Measurements from ENCODE around the gene ERBB4. TPM values are rescaled to one million over a fixed set of nuclear protein-coding genes. Genes with fewer than 3 reads are reported as not detected.

The ERBB4 gene
- total and polyA plus RNA-seq, 10 of the 15 experiments (the other 5 are each of a cell fraction or from before 2014, with no cell fraction given), result under 0.01 to 0.23 (median 0.01) TPM; not detected in 4

- POLR2A ChIA-PET, result no interaction called here
- H3K4me3 ChIP-seq, result no peak overlapping the region
- no peak overlapping the region for H3K9ac ChIP-seq (ENCODE audit: control insufficient read depth, insufficient read depth, low read length)
- TF ChIP-seq CREM (IDR thresholded peaks at IDR 0.05; ENCODE audit: low read depth), result no peak
- TF ChIP-seq SP1 (IDR thresholded peaks at IDR 0.05; ENCODE audit: low read depth, low read length), result no peak
- TF ChIP-seq GATAD2B (conservative IDR thresholded peaks at IDR 0.05; ENCODE audit: low read depth), result no peak
- TF ChIP-seq HCFC1 (IDR thresholded peaks at IDR 0.05; ENCODE audit: low read length), result no peak
- TF ChIP-seq RAD21 (IDR thresholded peaks at IDR 0.05; ENCODE audit: insufficient read depth, low read depth, low read length), result no peak
- no peak for TF ChIP-seq MYC (IDR thresholded peaks at IDR 0.05; ENCODE audit: insufficient read depth, insufficient read length, insufficient replicate concordance, low read length, severe bottlenecking)
- no peak for TF ChIP-seq EGR1 (IDR thresholded peaks at IDR 0.05; ENCODE audit: borderline replicate concordance in 1 of 2, low read depth in 2 of 2, low read length in 2 of 2)
- no peak for TF ChIP-seq MYB (IDR thresholded peaks at IDR 0.05; ENCODE audit: borderline replicate concordance, low read depth, low read length)
- TF ChIP-seq ZNF217 (IDR thresholded peaks at IDR 0.05), result no peak
- TF ChIP-seq E2F8 (IDR thresholded peaks at IDR 0.05; ENCODE audit: low read depth, partially characterized antibody), result no peak
- no peak for TF ChIP-seq CBX5 (IDR thresholded peaks at IDR 0.05; ENCODE audit: low read depth)
- TF ChIP-seq NR2C1 (IDR thresholded peaks at IDR 0.05), result no peak
- no peaks in the 10 kb centered on the region for H3K79me2 ChIP-seq (ENCODE audit: control insufficient read depth, insufficient read depth, low read length)
- ATAC-seq (no peak), DNase-seq (ENCODE audit: low read depth, low spot score) (no peak), FAIRE-seq (no peak)
- H3K4me1 ChIP-seq (ENCODE audit: control insufficient read depth, insufficient read depth, low read length), result no peaks in the 10 kb centered on the region
- no peak overlapping the region for H2AFZ ChIP-seq (ENCODE audit: control insufficient read depth, low read depth, low read length)
- H4K20me1 ChIP-seq (ENCODE audit: control insufficient read depth, insufficient read depth), result no peaks in the 10 kb centered on the region
- CTCF ChIA-PET, result interaction anchor here (0.6 kb wide), 1 partner anchor 17 kb away, joined by 4 read pairs; no protein-coding TSS in a partner anchor
- no peaks in the 10 kb centered on the region for H3K27me3 ChIP-seq (replicated peaks in 1 of 2; ENCODE audit: control insufficient read depth in 2 of 2, insufficient read depth in 2 of 2, low read length in 1 of 2)
- no TSS peak for BruUV-seq (replicated peaks)
- H3K4me2 ChIP-seq (ENCODE audit: control insufficient read depth, insufficient read depth), result no peak overlapping the region
- intact Hi-C loops (cut with micrococcal nuclease; ENCODE audit: unreplicated experiment), result no loop called here
- no peaks in the 10 kb centered on the region for H3K36me3 ChIP-seq (ENCODE audit: control insufficient read depth in 2 of 2, insufficient read depth in 2 of 2, low read length in 1 of 2)
- in situ Hi-C loops (cut with MboI), result no loop called here
- H3K9me3 ChIP-seq (replicated peaks; ENCODE audit: control insufficient read depth, insufficient read depth, low read length), result no peaks in the 10 kb centered on the region
- H3K27ac ChIP-seq (ENCODE audit: control insufficient read depth, insufficient read depth), result no peak overlapping the region
- WGBS (ENCODE audit: insufficient coverage, insufficient replicate concordance, low lambda C conversion rate, missing lambda C conversion rate), result 0% methylated on average over 1 of the region's 1 CpG
- SMC1A ChIA-PET (ENCODE audit: uncharacterized antibody, unreplicated experiment), result interaction anchor here (0.9 to 1.0 kb wide), 2 partner anchors 18 to 65 kb away, joined by 3 to 8 read pairs; no protein-coding TSS in a partner anchor
- RAD21 ChIA-PET (ENCODE audit: unreplicated experiment), result no interaction called here
Observed at GRCh38 chr2:211976076-211976475, 562.5 kb downstream of the ERBB4 start.
